ENCODE measurements around the gene FNDC3A.
"Not testable (repeated sequence)": the region's sequence is repeated elsewhere in the genome, so short reads cannot be mapped to it uniquely, and the experiment has no call there.

Gene FNDC3A

GRCh38 chr13:48977973-48978372 is 2.3 kb downstream of the FNDC3A start:
- DNase-seq = no peak

GRCh38 chr13:48978942-48979601 is 3.4 kb downstream of the FNDC3A start:
- DNase-seq = no peak

DNA sequence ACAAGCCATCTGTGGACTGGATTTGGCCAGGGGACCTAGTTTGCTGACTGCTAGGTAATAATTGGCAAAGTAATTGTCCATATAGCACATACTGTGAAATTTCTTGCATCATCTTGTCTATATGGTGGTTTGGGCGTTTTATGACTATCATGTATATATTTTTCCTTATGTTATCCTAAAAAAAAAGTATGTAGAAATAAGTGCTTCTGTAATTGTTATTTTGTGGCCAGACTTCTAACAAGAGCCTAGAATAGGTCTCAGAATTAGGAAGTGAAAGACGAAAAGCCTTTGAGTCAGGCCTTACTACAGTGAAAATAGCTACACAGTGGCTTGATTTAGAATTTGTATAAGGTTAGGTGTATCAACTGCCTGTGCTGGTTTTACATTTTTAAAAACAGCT is 4.2 kb downstream of the FNDC3A start:
- DNase-seq = no peak

GRCh38 chr13:48983331-48983730 is 7.6 kb downstream of the FNDC3A start:
- no peak for DNase-seq

DNA sequence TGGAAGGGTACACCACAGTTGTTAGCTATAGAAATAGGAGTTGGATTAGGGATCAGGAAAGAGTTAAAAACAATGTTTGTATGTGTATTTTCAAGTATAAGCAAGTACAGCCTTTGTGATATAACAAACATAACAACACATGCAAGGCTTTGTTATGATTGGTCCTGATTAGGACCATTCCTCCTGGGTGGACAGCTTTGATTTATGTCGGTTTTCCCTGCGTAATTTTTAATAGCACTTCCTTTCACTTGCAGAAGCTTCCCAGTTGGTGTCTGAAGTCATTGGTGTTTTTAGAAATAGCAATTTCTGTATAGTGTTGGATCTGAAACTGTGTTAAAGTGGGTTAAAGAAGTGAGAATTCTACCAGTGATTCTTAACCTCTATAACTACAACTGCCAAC is 10.0 kb downstream of the FNDC3A start:
- DNase-seq = no peak

DNA sequence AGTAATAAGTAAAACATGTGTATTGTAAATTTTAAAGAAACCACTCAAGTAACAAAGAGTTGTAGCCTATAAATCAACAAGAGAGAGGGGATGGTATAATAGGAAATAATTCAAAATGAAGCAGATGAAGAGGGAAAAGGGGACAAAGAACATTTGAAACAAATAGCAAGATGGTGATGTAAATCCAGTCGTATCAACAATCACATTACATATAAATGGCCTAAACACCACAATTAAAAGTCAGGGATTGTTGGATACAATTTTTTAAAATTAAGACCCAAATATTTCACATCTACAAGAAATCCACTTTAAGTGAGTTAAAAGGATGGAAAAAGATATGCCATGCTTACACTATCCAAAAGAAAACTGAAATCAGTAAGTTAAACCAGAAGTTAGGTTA is 15.2 kb downstream of the FNDC3A start:
- DNase-seq = no peak

- no peak for DNase-seq
These were observed 17.4 kb downstream of the FNDC3A start for GRCh38 chr13:48993150-48993549.

DNA sequence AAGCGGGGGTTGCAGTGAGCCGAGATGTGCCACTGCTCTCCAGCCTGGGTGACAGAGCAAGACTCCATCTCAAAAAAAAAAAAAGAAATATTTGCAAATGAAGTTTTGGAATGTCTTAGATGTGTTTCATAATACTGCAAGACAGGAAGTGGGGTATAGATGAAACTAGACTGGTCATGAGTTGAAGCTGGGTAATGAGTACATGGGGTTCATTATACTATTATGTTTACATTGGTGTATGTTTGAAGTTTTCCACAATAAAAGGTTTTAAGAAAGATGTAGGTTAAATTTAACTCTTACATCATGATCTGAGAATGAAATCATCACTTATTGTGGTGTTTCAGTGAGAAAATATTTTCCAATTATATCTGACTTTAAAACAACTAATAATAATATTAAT is 19.0 kb downstream of the FNDC3A start:
- no peak for DNase-seq

DNA sequence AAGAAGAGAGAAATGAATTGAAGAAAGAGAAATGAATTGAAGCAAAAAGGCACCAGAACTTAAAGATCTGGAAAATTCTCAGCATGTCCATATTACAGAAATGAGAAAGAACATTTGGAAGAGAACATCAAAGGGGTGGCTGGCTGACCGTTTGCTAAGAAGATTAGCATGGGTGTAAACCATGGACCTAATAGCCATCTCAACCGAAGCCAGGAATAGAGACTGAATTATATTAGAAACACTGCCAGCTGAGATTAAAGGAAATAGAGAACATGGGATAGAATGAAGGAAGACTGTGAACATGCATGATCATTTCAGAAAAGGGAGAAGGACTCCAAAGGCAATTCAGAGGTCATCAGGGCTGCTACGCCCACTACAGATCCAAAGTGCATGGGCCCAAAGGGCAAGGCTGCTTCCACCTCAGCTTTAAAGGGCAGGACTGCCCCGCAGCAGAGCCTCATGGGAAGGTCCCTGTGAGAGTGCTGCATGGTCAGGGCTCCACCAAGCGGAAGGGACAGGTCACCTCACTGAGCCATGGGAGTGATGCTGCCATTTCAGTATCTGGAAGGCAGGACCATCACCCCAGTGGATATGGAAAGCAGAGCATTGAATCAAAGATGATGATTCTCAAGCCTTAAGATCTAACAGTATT is 23.1 kb downstream of the FNDC3A start:
- no peak for DNase-seq

GRCh38 chr13:49000247-49000646 is 24.5 kb downstream of the FNDC3A start:
- no peak for DNase-seq

GRCh38 chr13:49018986-49019635 is 43.4 kb downstream of the FNDC3A start:
- DNase-seq = not testable (repeated sequence)

- no peak for DNase-seq
These were observed 44.6 kb downstream of the FNDC3A start for GRCh38 chr13:49020328-49020727.

GRCh38 chr13:49020940-49021553 is 45.3 kb downstream of the FNDC3A start:
- DNase-seq = no peak

DNA sequence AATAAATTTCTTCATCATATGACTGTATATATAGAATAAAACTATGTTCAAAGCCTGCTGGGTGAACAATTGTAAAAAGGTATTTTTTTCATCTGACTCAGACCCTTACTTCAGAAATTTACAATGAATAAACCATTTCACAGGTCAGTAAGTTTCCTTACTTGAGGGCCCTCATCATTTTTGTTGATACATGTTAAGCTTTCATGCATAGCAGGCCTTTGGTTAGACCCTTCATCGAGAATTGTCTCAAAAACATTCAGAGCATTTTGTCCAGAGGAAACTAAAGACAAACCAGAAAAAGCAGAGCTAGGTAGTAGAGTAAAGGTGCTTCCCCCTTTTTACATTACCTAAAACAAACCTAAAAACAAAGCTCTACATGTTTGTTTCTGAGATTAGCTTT is 46.2 kb downstream of the FNDC3A start:
- no peak for DNase-seq

DNA sequence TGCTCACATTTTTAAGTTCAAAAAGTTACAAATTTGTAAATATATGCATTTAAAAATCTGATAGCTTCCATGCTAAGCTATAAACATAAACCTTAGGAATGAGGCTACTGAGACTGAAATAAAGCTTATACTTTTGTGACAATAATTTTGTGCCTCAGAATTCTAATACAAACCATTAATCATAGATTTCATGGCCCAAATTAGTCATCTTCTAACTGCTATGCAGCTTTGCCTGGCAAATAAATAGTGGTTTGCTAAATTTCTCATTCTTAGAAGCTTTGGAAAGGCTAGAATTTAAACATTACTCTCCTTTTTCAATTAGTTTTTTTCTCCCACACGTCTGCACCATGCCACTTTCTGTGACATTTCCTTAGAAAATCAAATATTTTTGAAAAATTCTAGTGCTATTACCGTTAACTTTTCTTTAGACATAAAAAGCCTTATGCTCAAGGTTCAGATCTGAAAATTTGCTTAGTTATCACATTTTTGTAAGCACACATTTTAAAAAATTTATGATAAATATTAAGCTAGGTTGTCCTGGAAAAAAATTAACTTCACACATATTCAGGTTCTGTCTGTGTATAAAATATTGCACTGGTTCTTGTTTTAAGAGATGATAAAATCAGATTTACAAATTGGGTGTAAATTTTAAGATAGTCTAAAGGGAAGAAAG is 46.9 kb downstream of the FNDC3A start:
- DNase-seq = no peak

DNA sequence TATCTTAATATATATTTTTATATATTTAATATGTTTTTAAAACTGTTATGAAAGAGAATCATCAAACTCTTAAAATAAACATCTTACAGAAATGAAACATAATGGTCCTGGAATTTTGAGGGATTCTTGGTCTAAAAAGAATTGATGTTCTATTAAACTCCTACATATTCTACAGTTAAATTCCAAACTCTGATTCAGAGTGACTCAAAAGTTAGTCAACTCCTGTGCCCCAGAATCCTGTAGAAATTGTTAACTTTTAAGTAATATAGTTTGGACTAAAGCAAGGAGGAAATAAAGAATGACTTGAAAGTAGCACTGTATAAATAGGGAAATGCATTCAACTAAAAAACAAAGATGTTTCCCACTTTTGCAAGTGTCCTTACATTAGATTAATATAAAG is 47.7 kb downstream of the FNDC3A start:
- no peak for DNase-seq

GRCh38 chr13:49026851-49027250 is 51.1 kb downstream of the FNDC3A start:
- DNase-seq = no peak

- DNase-seq = no peak
These were observed 53.9 kb downstream of the FNDC3A start for GRCh38 chr13:49029570-49029969.

DNA sequence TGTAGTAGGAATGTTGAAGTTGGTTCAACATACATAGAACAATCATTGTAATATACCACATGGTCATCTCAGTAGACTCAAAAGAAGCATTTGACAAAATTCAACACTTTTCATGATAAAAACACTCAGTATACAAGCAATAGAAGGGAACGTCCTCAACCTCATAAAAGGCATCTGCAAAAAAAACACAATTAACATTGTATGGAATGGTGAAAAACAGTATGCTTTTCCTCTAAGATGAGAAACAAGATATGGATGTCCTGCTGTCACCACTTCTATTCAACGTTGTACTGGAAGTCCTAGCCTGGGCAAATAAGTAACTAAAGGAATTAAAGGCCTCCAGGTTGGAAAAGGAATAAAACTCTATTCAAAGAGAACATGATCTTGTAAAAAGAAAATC is 54.5 kb downstream of the FNDC3A start:
- DNase-seq = no peak

GRCh38 chr13:49040872-49041271 is 65.2 kb downstream of the FNDC3A start:
- no peak for DNase-seq

DNA sequence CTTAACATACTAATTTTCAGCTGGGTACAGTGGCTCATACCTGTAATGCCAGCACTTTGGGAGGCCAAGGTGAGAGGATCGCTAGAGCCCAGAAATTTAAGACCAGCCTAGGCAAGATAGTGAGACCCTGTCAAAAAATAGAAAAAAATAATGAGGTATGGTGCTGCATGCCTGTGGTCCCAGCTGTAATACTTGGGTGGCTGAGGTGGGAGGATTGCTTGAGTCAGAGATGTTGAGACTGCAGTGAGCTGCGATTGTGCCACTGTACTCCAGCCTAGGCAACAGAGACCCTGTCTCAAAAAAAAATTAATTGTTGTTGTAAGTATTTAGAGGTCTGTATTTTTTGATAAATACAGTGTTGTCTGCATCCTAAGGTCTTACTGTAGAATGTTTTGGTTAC is 66.8 kb downstream of the FNDC3A start:
- DNase-seq = no peak

DNA sequence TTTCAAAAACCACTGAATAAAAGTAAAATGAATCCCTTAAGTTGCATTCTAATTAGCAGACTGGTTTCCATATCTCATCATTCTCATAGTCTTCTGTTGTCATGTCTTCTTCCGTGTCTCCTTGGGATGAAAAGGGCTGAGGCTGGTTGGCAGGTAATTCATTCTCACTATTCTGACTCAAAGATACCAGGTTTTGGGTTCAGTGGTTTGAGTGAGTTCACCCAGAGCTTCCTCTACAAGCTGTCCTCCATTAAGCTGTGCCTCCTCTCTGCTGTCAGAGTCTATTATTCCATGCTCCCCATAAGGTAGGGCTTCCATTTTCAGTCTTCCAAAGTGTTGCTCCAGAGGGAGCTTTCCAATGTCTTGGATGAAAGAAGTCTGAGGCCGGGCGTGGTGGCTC is 68.3 kb downstream of the FNDC3A start:
- DNase-seq = no peak

DNA sequence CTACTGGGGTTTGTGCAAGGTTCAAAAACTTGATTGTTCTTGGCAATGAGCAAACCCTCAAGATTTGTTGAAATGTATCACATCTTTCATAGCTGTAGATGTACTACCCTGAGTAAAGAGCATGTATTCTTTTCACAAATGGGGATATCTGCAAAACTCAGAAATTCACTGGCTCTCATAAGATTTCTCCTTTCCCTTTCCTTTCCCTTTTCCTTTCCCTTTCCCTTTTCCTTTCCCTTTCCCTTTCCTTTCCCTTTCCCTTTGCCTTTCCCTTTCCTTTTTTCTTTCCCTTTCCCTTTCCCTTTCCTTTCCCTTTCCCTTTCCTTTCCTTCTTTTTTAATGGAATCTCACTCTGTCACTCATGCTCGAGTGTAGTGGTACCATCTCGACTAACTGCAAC is 69.1 kb downstream of the FNDC3A start:
- no peak for DNase-seq

Measured in CD4-positive, alpha-beta T cell treated with Interleukin-17A for 4 hours (primary cell).